GM18517 (cell line): ENCODE data around the gene SLC17A8.
"Not testable (repeated sequence)": the region's sequence is repeated elsewhere in the genome, so short reads cannot be mapped to it uniquely, and the experiment has no call there.

Source experiments
- ATAC-seq: cut with Tn5 transposase; IDR thresholded peaks from one replicate; pipeline ENCODE4 v1.9.1; 2021; ENCODE audit warnings: mild to moderate bottlenecking, moderate library complexity; ENCODE audit not compliant: unreplicated experiment

SLC17A8 gene

DNA sequence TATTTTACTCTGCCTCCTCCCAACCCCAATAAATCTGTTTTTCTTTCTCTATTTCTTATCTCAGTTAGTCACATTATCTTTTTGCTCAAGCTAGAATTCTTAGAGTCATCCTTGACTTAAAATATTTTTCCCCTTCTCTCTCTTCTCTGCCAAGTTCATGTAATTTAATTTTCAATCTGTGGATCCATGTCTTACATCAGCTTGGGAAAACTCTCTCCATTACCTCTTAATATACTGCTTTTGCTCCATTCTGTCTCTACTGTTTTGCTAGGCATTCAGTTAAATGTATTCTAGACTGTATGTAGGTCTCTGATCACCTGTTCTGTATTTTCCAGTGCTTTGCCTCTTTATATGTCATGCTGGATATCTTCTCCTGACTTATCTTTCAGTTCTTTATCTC is 65.8 kb downstream of the SLC17A8 start:
- no peak for ATAC-seq

- no peak for ATAC-seq
Measured at GRCh38 chr12:100426145-100426544, 69.3 kb downstream of the SLC17A8 start.

DNA sequence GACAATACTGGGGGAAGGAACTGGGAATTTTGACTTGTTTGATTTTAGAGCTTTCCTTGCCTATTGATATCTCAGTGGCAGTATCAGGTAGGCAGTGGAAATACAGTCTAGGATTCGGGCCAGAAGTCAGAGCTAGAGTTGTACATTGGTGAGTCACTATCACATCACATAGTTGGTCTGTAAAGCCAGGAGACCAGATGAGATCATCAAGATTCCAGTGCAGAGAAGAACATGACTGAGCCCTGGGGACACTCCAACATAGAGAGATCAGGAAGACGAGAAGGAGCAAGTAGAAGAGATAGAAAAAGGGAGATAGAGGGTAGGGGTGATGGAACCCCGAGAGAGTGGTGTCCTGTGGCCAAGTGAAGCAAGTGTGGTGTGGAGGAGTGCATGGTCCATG is 70.2 kb downstream of the SLC17A8 start:
- ATAC-seq, result no peak

- not testable (repeated sequence) for ATAC-seq
Measured at GRCh38 chr12:100430251-100430650, 73.4 kb downstream of the SLC17A8 start.

- no peak for ATAC-seq
Measured at GRCh38 chr12:100433701-100434100, 76.8 kb downstream of the SLC17A8 start.

GRCh38 chr12:100434177-100434576 is 77.3 kb downstream of the SLC17A8 start:
- no peak for ATAC-seq

DNA sequence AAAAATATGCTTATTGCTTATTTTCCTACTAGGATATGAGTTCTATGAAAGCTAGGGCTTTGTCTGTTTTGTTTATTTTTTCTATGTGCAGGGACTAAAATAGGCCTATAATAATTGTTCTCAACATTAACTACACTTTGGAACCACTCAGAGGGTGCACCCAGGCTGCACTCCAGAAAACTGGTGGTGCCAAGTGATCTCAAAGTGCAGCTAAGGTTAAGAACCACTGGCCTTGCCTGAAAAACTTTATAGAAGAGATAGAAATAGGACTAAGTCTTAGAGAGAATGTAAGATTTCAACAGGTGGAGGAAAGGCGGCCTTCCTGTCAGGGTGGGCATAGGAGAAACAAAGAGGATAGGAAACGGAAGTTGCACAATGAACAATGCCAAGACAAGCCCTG is 79.1 kb downstream of the SLC17A8 start:
- no peak for ATAC-seq

- no peak for ATAC-seq
Measured at GRCh38 chr12:100437038-100437841, 80.4 kb downstream of the SLC17A8 start.

GRCh38 chr12:100439797-100440196 is 82.9 kb downstream of the SLC17A8 start:
- ATAC-seq, result no peak

DNA sequence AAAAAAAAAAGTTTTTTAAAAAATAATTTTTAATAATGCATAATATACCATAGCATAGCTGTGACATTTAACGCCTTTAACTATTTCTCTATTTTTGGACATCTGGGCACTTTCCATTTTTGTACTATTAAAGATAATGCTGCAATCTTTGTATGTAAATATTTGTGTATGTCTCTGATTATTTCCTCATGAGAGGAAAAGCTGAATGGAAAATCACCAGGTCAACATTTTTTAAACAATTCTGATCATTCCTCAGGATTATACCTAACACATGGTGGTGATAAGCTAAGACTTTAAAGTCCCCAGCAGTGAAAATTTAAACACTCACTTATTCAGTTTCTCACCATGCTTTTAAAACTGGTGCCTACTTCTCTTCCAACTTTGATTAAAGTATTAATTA is 85.5 kb downstream of the SLC17A8 start:
- ATAC-seq, result no peak

GRCh38 chr12:100443434-100443833 is 86.6 kb downstream of the SLC17A8 start:
- no peak for ATAC-seq

GRCh38 chr12:100445081-100445481 is 88.2 kb downstream of the SLC17A8 start:
- ATAC-seq, result no peak

GRCh38 chr12:100447381-100447780 is 90.5 kb downstream of the SLC17A8 start:
- ATAC-seq, result no peak

- ATAC-seq, result no peak
Measured at GRCh38 chr12:100448656-100449055, 91.8 kb downstream of the SLC17A8 start.

GRCh38 chr12:100450735-100451134 is 93.9 kb downstream of the SLC17A8 start:
- ATAC-seq, result no peak

DNA sequence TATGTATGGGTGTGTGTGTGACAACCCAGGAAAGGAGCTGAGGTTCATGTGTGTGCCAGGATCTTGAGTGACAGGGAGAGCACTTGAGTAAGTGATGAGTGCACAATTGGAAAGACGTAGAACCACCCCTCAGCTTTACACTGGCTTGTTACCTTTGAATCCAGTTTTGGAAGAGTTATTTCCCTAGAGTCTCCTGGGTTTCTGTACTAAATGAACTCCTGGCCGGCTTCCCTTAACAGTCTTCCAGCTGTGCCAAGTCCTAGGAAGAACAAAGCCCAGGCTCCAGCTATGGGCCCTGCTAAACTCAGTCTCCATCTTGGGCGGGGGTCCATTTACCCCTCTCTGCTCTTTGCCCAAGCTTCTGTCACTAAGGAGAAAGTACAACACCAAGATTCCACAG is 97.1 kb downstream of the SLC17A8 start:
- no peak for ATAC-seq

GRCh38 chr12:100455896-100456295 is 99.0 kb downstream of the SLC17A8 start:
- no peak for ATAC-seq

DNA sequence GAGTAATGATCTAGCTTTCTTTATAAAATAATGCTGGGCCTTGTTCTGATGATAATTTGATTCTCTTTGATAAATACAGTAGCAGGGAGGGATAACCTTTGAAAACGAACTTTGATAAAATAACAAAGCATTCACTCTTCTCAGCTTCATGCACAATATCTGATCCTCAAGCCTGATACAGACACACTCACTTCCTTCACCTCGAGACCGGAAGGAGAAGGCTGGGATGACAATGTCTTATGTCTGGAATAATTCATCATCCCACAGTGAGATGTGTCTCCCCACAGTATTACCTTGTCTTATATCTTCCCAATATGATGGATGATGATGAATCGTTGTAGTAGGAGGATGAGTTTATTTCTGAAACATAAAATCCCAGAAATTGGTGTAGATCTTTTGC is 101.3 kb downstream of the SLC17A8 start:
- ATAC-seq, result no peak

- ATAC-seq, result no peak
Measured at GRCh38 chr12:100460702-100461101, 103.8 kb downstream of the SLC17A8 start.

GRCh38 chr12:100461330-100461973 is 104.6 kb downstream of the SLC17A8 start:
- no peak for ATAC-seq

DNA sequence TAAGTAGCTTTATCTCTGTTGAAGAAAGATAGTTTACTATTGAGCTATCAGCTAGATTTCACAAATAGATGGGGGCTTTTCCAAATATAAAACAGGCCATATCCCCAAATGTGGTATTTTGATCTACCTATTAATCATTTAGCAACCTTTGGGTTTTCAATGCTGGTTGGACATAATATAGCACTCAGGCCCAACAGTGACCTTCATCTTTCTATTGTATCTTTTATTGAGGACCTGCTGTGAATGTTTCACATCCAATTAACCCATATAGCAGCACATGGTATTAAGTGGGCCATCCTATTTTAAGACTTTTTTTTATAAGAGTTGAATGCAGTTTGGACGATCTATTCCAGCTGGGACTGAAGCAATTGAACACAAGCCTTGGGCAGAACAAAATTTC is 106.8 kb downstream of the SLC17A8 start:
- no peak for ATAC-seq

DNA sequence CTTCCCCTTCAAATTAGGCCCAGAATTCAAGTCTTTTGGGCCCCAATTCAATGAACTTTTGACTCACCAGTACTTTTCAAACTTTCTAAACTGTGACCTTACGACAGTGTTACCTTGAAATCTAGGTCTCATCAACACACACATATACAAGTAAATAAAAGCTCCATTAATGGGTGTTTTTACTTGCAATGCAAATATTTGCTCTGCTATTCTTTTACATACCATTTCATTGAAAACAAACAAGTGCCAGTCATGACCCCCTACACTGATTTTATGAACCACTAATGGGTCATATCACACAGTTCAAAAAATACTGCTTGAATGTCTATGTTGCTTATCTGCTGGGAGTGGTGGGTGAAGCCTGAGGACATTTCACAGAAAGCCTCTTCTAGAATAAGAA is 107.7 kb downstream of the SLC17A8 start:
- ATAC-seq, result no peak

- no peak for ATAC-seq
Measured at GRCh38 chr12:100468126-100468525, 111.3 kb downstream of the SLC17A8 start.
